CD14-positive monocyte (primary cell): ENCODE results near the gene NBAS. TPM values are rescaled to one million over a fixed set of nuclear protein-coding genes. Genes with fewer than 3 reads are reported as not detected.

Experiments used
- DNase-seq, 3 donors: peaks; one replicate each; pipeline ENCODE4 v3.0.0-alpha.2; 2011 to 2022
- H2AFZ ChIP-seq: 2 replicates; pipeline ENCODE4 v1.6.0; 2012; ENCODE audit warnings: mild to moderate bottlenecking, low read depth, low read length, inconsistent platforms; ENCODE audit not compliant: insufficient read depth, poor library complexity, severe bottlenecking
- H3K27ac ChIP-seq, 2 donors: 1 replicate in 1 of 2; 2 replicates in 1 of 2; pipeline ENCODE4 v1.5.1; 2012 to 2013; ENCODE audit warnings: low read length in 2 of 2, control low read depth in 1 of 2, inconsistent platforms in 1 of 2, low read depth in 1 of 2, mild to moderate bottlenecking in 1 of 2
- H3K27me3 ChIP-seq, 2 donors: one replicate each; pipeline versions ENCODE4 v1.6.0 to v1.6.1; 2011 to 2013; ENCODE audit warnings: low read length in 2 of 2; ENCODE audit not compliant: control insufficient read depth in 2 of 2, insufficient read depth in 2 of 2
- H3K36me3 ChIP-seq, 2 donors: replicated peaks in 1 of 2; 1 replicate in 1 of 2; 2 replicates in 1 of 2; pipeline versions ENCODE4 v1.5.1 to v1.6.1; 2012 to 2013; ENCODE audit warnings: low read length in 2 of 2, control low read depth in 1 of 2, inconsistent platforms in 1 of 2, mild to moderate bottlenecking in 1 of 2; ENCODE audit not compliant: insufficient read depth in 2 of 2, control insufficient read depth in 1 of 2
- H3K4me1 ChIP-seq, 2 donors: 1 replicate in 1 of 2; 2 replicates in 1 of 2; pipeline versions ENCODE4 v1.5.1 to v1.6.1; 2012 to 2013; ENCODE audit warnings: low read length in 2 of 2, control low read depth in 1 of 2, inconsistent platforms in 1 of 2, mild to moderate bottlenecking in 1 of 2, moderate library complexity in 1 of 2; ENCODE audit not compliant: insufficient read depth in 2 of 2, control insufficient read depth in 1 of 2
- H3K4me2 ChIP-seq: replicated peaks from 2 replicates; pipeline ENCODE3; 2012; ENCODE audit warnings: low read length, moderate library complexity, mild to moderate bottlenecking; ENCODE audit not compliant: poor library complexity, severe bottlenecking; ENCODE audit errors: extremely low read depth
- H3K4me3 ChIP-seq, 3 experiments: fragments of 200-600 bp in 1 of 3; sonication (generic) in 1 of 3; replicated peaks in 1 of 3; 1 replicate in 2 of 3; 2 replicates in 1 of 3; pipeline ENCODE4 v1.5.1; 2011 to 2013; ENCODE audit warnings: low read length in 3 of 3, mild to moderate bottlenecking in 3 of 3, control low read depth in 2 of 3, low read depth in 2 of 3, inconsistent platforms in 1 of 3, moderate library complexity in 1 of 3
- H3K79me2 ChIP-seq: 2 replicates; pipeline ENCODE4 v1.6.0; 2012; ENCODE audit warnings: mild to moderate bottlenecking, control low read depth, inconsistent platforms, low read length, moderate library complexity; ENCODE audit not compliant: insufficient read depth
- H3K9ac ChIP-seq: 2 replicates; pipeline ENCODE4 v1.6.0; 2017; ENCODE audit warnings: low read length, mild to moderate bottlenecking; ENCODE audit not compliant: insufficient read depth, poor library complexity, severe bottlenecking
- H3K9me3 ChIP-seq, 2 donors: replicated peaks in 1 of 2; 1 replicate in 1 of 2; 2 replicates in 1 of 2; pipeline versions ENCODE4 v1.5.1 to v1.6.1; 2012 to 2013; ENCODE audit warnings: low read length in 2 of 2, control low read depth in 1 of 2; ENCODE audit not compliant: control insufficient read depth in 1 of 2, insufficient read depth in 1 of 2
- H4K20me1 ChIP-seq: 2 replicates; pipeline ENCODE4 v1.6.0; 2012; ENCODE audit warnings: mild to moderate bottlenecking, low read length, control low read depth, moderate library complexity; ENCODE audit not compliant: insufficient read depth
- H3K27ac Mint-ChIP-seq, 7 donors: one replicate each; pipeline ENCODE4 v1.8.0; 2020; ENCODE audit warnings: mild to moderate bottlenecking in 7 of 7, mixed read lengths in 7 of 7, moderate library complexity in 6 of 7, inconsistent platforms in 2 of 7
- H3K27me3 Mint-ChIP-seq, 3 donors: one replicate each; pipeline ENCODE4 v1.8.0; 2021 to 2022; ENCODE audit warnings: low read depth in 3 of 3, mild to moderate bottlenecking in 3 of 3, mixed read lengths in 3 of 3, moderate library complexity in 3 of 3, inconsistent platforms in 1 of 3
- H3K36me3 Mint-ChIP-seq, 2 donors: one replicate each; pipeline ENCODE4 v1.8.0; 2020; ENCODE audit warnings: mixed read lengths in 2 of 2, inconsistent platforms in 1 of 2, mild to moderate bottlenecking in 1 of 2
- H3K4me1 Mint-ChIP-seq: one replicate; pipeline ENCODE4 v1.8.0; 2020; ENCODE audit warnings: mild to moderate bottlenecking, mixed read lengths
- H3K4me3 Mint-ChIP-seq, 2 donors: one replicate each; pipeline ENCODE4 v1.8.0; 2020; ENCODE audit warnings: mild to moderate bottlenecking in 2 of 2, mixed read lengths in 2 of 2, moderate library complexity in 1 of 2
- H3K9me3 Mint-ChIP-seq, 7 donors: one replicate each; pipeline ENCODE4 v1.8.0; 2020 to 2022; ENCODE audit warnings: mixed read lengths in 7 of 7, mild to moderate bottlenecking in 6 of 7, moderate library complexity in 6 of 7, inconsistent platforms in 2 of 7
- CTCF ChIP-seq: fragments of 200-600 bp; IDR thresholded peaks from one replicate; pipeline ENCODE4 v1.8.0; 2022; ENCODE audit warnings: antibody characterized with exemption, mild to moderate bottlenecking
- WGBS: methylation state at CpG from one replicate; pipeline ENCODE4 v1.1.5; 2013; ENCODE audit warnings: missing lambda C conversion rate; ENCODE audit not compliant: insufficient coverage; 5-methylcytosine and 5-hydroxymethylcytosine counted together
- intact Hi-C, 2 donors: fragments of 100-400 bp; cut with micrococcal nuclease; formaldehyde crosslinking; loops; one replicate each; pipeline versions ENCODE4 v1.15.0 to v1.15.1; 2023
- polyA plus RNA-seq, 3 donors: library from polyadenylated mRNA; depleted of rRNA in 1 of 3; unstranded in 2 of 3; stranded (reverse) in 1 of 3; fragments of 300-500 nt in 2 of 3; fragments of >200 nt in 1 of 3; fragmentation: Illumina TruSeq in 2 of 3; gene quantifications; 1 replicate in 2 of 3; 2 replicates in 1 of 3; pipeline ENCODE4 v1.2.3, GENCODE V29; 2012 to 2021

Gene NBAS
- polyA plus RNA-seq, 3 donors, result 8.9 to 10.9 (median 8.9) TPM

- 63% methylated on average over 1 of the region's 3 CpGs for WGBS
- Mint-ChIP-seq H3K4me3 (no peak overlapping the region), H3K27ac (no peak overlapping the region), H3K36me3 (peaks cover 38 to 45% of the 10 kb centered on the region in 2 donors), H3K27me3 (no peaks in the 10 kb centered on the region), H3K4me1 (peaks cover under 1% of the 10 kb centered on the region), H3K9me3 (no peaks in the 10 kb centered on the region)
- intact Hi-C loops, result no loop called here
- peaks cover 8% of the 10 kb centered on the region for H3K79me2 ChIP-seq
- no peak overlapping the region for H3K4me3 ChIP-seq
- H3K36me3 ChIP-seq, result peaks cover 25 to 66% of the 10 kb centered on the region in 2 donors
- no peaks in the 10 kb centered on the region for H4K20me1 ChIP-seq
- no peak overlapping the region for H3K9ac ChIP-seq
- no peak overlapping the region for H2AFZ ChIP-seq
- no peak for DNase-seq
- H3K4me2 ChIP-seq, result no peak overlapping the region
- no peaks in the 10 kb centered on the region for H3K9me3 ChIP-seq
- TF ChIP-seq CTCF, result no peak
- H3K27me3 ChIP-seq, result no peaks in the 10 kb centered on the region
- no peak overlapping the region for H3K27ac ChIP-seq
- no peaks in the 10 kb centered on the region for H3K4me1 ChIP-seq
Observed at GRCh38 chr2:15553951-15554350, 7.2 kb downstream of the NBAS start.

GRCh38 chr2:15553519-15553918 is 7.6 kb downstream of the NBAS start:
- intact Hi-C loops, result no loop called here
- Histone ChIP-seq H3K27me3 (no peaks in the 10 kb centered on the region), H3K9me3 (no peaks in the 10 kb centered on the region), H3K4me3 (no peak overlapping the region), H3K4me2 (no peak overlapping the region), H3K9ac (no peak overlapping the region), H3K79me2 (peaks cover 3% of the 10 kb centered on the region), H3K36me3 (peaks cover 29 to 71% of the 10 kb centered on the region in 2 donors), H3K4me1 (no peaks in the 10 kb centered on the region), H3K27ac (no peak overlapping the region), H4K20me1 (no peaks in the 10 kb centered on the region), H2AFZ (no peak overlapping the region)
- H3K27ac Mint-ChIP-seq, result no peak overlapping the region
- no peak for TF ChIP-seq CTCF
- DNase-seq, result no peak
- H3K36me3 Mint-ChIP-seq, result peaks cover 42 to 49% of the 10 kb centered on the region in 2 donors
- 100% methylated on average over 1 of the region's 1 CpG for WGBS
- H3K4me3 Mint-ChIP-seq, result no peak overlapping the region
- H3K9me3 Mint-ChIP-seq, result no peaks in the 10 kb centered on the region
- no peaks in the 10 kb centered on the region for H3K4me1 Mint-ChIP-seq
- no peaks in the 10 kb centered on the region for H3K27me3 Mint-ChIP-seq
